RWPE2 (cell line): ENCODE data around the gene GID8.

ENCODE experiments used
- ATAC-seq: fragments of 200-7000 bp; cut with Tn5 transposase; 3 replicates; pipeline ENCODE4 v1.9.1; 2021; ENCODE audit warnings: low read depth
- DNase-seq: peaks from one replicate; pipeline ENCODE4 v3.0.0-alpha.2; 2020; ENCODE audit warnings: low spot score
- H3K27ac ChIP-seq: fragments of 450-650 bp; 2 replicates; pipeline ENCODE4 v1.5.1; 2017; ENCODE audit warnings: mild to moderate bottlenecking; ENCODE audit not compliant: poor library complexity, severe bottlenecking
- H3K27me3 ChIP-seq: fragments of 250-450 bp; sonication (Bioruptor Pico); 2 replicates; pipeline ENCODE4 v1.5.1; 2021; ENCODE audit warnings: mild to moderate bottlenecking, moderate library complexity; ENCODE audit not compliant: insufficient read depth, poor library complexity, severe bottlenecking
- H3K36me3 ChIP-seq: fragments of 250-450 bp; sonication (Bioruptor Pico); 2 replicates; pipeline ENCODE4 v1.5.1; 2020; ENCODE audit warnings: low read depth, mild to moderate bottlenecking, moderate library complexity
- H3K4me1 ChIP-seq: fragments of 250-450 bp; sonication (Bioruptor Pico); 2 replicates; pipeline ENCODE4 v1.5.1; 2021; ENCODE audit warnings: mild to moderate bottlenecking, moderate library complexity; ENCODE audit not compliant: insufficient read depth, poor library complexity, severe bottlenecking
- H3K4me3 ChIP-seq: fragments of 250-450 bp; sonication (Bioruptor Pico); 2 replicates; pipeline ENCODE4 v1.5.1; 2021; ENCODE audit warnings: mild to moderate bottlenecking, moderate library complexity; ENCODE audit not compliant: severe bottlenecking
- H3K9me3 ChIP-seq: fragments of 250-450 bp; sonication (Bioruptor Pico); 2 replicates; pipeline ENCODE4 v1.5.1; 2021; ENCODE audit warnings: mild to moderate bottlenecking, moderate library complexity; ENCODE audit not compliant: severe bottlenecking
- TF ChIP-seq, protein P1 (sequence below): fragments of 450-650 bp; IDR thresholded peaks from one replicate; pipeline ENCODE4 v1.5.1; 2017; ENCODE audit warnings: mild to moderate bottlenecking, moderate library complexity; ENCODE audit not compliant: poor library complexity, severe bottlenecking

Gene GID8

DNA sequence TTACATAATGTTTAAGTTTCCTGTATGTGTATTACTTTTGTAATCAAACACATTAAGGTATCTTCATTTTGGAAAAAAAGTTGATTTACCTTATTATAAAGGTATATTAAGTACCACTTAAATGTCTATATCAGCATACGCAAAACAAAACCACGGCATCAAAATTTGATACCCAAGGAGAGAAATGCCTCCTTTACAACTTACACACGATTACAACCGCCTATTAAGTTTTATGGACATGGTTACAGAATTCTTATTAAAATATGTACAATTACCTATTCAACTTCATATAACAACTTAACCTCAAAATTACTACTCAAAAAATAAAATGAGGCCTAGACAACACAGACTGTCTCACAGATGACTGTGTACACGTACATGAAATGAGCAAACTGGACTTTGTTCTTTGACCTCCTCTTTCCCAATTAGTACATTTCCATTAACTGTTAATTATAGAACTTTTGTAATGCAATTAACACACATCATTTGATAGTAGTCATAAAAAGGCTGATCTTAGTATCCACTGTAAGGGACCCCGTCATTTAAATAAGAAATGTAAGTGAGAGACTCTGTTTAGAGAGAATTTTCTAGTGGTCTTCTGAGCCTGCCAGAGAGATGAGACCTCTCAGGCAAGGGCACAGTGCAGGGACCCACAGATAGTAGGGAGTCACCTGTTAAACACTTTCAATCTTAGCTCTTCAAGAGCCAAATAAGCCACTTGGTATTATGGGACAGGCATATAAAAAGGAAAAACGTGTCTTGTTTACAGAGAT lies 14.1 kb upstream of the GID8 start:
- no peaks in the 10 kb centered on the region for H3K27me3 ChIP-seq
- TF ChIP-seq, protein P1, sequence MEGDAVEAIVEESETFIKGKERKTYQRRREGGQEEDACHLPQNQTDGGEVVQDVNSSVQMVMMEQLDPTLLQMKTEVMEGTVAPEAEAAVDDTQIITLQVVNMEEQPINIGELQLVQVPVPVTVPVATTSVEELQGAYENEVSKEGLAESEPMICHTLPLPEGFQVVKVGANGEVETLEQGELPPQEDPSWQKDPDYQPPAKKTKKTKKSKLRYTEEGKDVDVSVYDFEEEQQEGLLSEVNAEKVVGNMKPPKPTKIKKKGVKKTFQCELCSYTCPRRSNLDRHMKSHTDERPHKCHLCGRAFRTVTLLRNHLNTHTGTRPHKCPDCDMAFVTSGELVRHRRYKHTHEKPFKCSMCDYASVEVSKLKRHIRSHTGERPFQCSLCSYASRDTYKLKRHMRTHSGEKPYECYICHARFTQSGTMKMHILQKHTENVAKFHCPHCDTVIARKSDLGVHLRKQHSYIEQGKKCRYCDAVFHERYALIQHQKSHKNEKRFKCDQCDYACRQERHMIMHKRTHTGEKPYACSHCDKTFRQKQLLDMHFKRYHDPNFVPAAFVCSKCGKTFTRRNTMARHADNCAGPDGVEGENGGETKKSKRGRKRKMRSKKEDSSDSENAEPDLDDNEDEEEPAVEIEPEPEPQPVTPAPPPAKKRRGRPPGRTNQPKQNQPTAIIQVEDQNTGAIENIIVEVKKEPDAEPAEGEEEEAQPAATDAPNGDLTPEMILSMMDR, result no peak
- H3K27ac ChIP-seq, result peak overlapping the region; percentile 82
- H3K4me1 ChIP-seq, result peaks cover 34% of the 10 kb centered on the region
- ATAC-seq, result no peak
- DNase-seq, result no peak
- peak overlapping the region; percentile 88 for H3K4me3 ChIP-seq
- H3K36me3 ChIP-seq, result peaks cover 26% of the 10 kb centered on the region
- no peaks in the 10 kb centered on the region for H3K9me3 ChIP-seq

DNA sequence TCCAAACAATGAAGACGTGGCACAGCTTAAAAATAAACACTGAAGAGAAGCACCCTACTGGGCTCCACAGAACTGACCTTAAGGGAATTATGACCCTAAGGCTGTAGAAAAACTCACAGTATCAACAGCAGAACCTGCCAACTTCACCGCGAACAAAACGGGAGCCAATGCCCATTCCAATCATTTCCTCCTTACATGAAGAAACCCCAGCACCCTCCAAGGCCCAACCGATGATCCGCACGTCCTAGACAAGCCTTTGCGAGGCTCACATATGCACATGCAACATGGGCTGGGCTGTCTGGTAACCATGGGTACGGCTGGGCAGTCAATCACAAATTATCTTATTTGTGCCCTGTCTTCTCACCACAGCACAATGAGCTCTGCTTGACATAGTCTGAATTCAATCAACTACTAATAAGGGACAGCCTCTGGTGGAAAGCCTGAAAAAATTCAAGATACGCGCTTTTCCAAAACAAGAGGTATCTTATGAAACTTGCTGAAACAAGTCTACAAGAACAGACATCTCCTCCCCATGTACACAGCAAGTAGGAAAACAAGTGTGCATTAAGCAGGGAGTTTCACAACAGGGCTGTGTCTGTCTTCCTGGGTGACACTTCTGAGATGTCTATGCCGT lies 13.4 kb upstream of the GID8 start:
- Histone ChIP-seq H3K9me3 (no peaks in the 10 kb centered on the region), H3K36me3 (peaks cover 28% of the 10 kb centered on the region), H3K27ac (peak overlapping the region; percentile 82), H3K4me1 (peaks cover 36% of the 10 kb centered on the region), H3K27me3 (no peaks in the 10 kb centered on the region), H3K4me3 (peak overlapping the region; percentile 88)
- peak; percentile 28 for ATAC-seq
- peak; percentile 85 for DNase-seq
- TF ChIP-seq, protein P1, result no peak

DNA sequence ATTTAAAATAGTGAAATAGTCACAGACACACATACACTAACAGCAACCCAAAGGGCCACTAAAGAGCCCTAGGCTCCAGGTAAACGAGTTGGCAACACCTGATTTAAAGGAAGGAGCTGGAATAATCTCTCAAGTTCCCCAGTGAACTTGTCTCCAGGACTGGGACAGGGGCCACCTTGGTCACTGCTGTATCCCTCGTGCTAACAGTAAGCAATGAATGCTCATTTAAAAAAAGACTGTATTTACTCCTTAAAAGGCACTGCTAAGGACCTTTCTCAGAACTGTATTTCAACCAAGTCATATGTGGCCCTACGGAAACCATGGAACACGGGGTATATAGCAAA lies 12.9 kb upstream of the GID8 start:
- TF ChIP-seq, protein P1, result no peak
- Histone ChIP-seq H3K4me3 (peak overlapping the region; percentile 88), H3K27me3 (no peaks in the 10 kb centered on the region), H3K9me3 (no peaks in the 10 kb centered on the region), H3K27ac (peak overlapping the region; percentile 82), H3K36me3 (peaks cover 25% of the 10 kb centered on the region), H3K4me1 (peaks cover 40% of the 10 kb centered on the region)
- ATAC-seq, result no peak
- peak; percentile 47 for DNase-seq

DNA sequence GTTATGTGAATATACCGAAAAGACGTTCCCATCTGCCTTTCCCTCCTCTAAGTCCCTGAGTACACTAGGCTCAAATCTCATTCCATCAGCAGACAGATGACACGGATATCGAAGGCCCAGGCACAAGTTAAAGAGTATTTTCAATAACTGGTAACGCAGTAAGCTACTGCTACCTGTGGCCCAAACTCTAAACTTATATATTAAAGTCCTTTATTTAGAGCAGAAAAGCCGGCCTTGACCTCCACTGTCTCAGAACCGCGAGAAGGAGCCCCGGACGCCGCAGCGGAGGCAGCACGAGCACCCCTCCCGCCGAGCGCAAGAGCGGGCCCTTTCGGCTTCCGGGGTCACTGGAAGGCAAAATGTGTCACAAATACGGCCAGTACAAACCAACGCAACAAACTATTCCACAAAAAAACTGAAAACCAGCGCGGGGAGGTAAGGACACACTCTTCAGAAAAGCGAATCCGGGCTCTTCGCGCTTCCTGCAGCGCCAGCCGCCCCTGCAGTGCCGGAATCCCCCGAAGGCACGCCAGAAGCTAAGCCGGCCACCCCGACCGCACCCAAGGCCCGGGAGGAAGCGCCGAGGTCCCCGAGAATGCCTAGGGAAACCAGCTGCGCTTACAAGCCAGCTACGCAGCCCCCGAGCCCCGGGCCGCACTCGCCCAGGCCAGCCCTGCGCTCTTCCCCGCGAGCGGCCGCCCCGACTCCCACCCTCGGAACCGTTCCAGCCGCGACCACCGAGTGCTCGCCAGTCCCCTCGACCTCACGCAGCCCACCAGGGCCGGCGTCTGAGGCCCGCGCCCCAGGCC lies 12.3 kb upstream of the GID8 start:
- Histone ChIP-seq H3K27ac (peak overlapping the region; percentile 82), H3K36me3 (peaks cover 19% of the 10 kb centered on the region), H3K4me3 (peak overlapping the region; percentile 88), H3K4me1 (peaks cover 46% of the 10 kb centered on the region), H3K9me3 (no peaks in the 10 kb centered on the region), H3K27me3 (no peaks in the 10 kb centered on the region)
- ATAC-seq (no peak), DNase-seq (peak; percentile 84)
- TF ChIP-seq, protein P1, result no peak
